H1 (cell line): ENCODE results near the gene AP3D1. TPM values are rescaled to one million over a fixed set of nuclear protein-coding genes. Genes with fewer than 3 reads are reported as not detected.

Source experiments
- CTCF ChIA-PET: fragments of 300-600 bp; sonication (Branson Sonifier 250); formaldehyde crosslinking; loops from one replicate; lab custom pipeline; 2021; ENCODE audit not compliant: partially characterized antibody; lab: Charles Lee
- POLR2A ChIA-PET: fragments of 300-600 bp; sonication (Branson Sonifier 250); formaldehyde crosslinking; loops from one replicate; lab custom pipeline; 2021; ENCODE audit warnings: inconsistent platforms; ENCODE audit not compliant: partially characterized antibody; lab: Charles Lee
- DNase-seq, 2 experiments: peaks; one replicate each; pipeline versions ENCODE4 v3.0.0 to v3.0.0-alpha.2; 2010 to 2022; ENCODE audit warnings: low spot score in 2 of 2, low read depth in 1 of 2, mixed read lengths in 1 of 2
- FAIRE-seq: peaks from 2 replicates; lab custom pipeline; 2011; peaks lifted over from hg19 to GRCh38; lab: Jason Lieb, UNC
- H2AFZ ChIP-seq: 2 replicates; pipeline ENCODE4 v1.8.1; 2012; ENCODE audit warnings: low read length, inconsistent platforms
- H2AK5ac ChIP-seq: 2 replicates; pipeline ENCODE4 v1.6.1; 2013; ENCODE audit warnings: low read depth, low read length
- H2BK120ac ChIP-seq: replicated peaks from 2 replicates; pipeline ENCODE3; 2013; ENCODE audit warnings: low read depth, low read length, inconsistent platforms
- H2BK12ac ChIP-seq: 2 replicates; pipeline ENCODE4 v1.6.1; 2013; ENCODE audit warnings: low read depth, low read length
- H2BK15ac ChIP-seq: 2 replicates; pipeline ENCODE4 v1.6.1; 2013; ENCODE audit warnings: low read length
- H2BK20ac ChIP-seq: 2 replicates; pipeline ENCODE4 v1.6.1; 2013; ENCODE audit warnings: low read length
- H2BK5ac ChIP-seq: 2 replicates; pipeline ENCODE4 v1.6.1; 2013; ENCODE audit warnings: low read depth, low read length
- H3K14ac ChIP-seq: 2 replicates; pipeline ENCODE4 v1.6.1; 2013; ENCODE audit warnings: inconsistent platforms; ENCODE audit not compliant: insufficient read length
- H3K18ac ChIP-seq: 2 replicates; pipeline ENCODE4 v1.6.1; 2013; ENCODE audit warnings: low read length; ENCODE audit errors: extremely low read depth
- H3K23ac ChIP-seq: 2 replicates; pipeline ENCODE4 v1.6.1; 2013; ENCODE audit warnings: inconsistent platforms; ENCODE audit not compliant: insufficient read length
- H3K23me2 ChIP-seq: 2 replicates; pipeline ENCODE4 v1.6.1; 2013; ENCODE audit warnings: low read depth, low read length
- H3K27ac ChIP-seq: 2 replicates; pipeline ENCODE4 v1.6.1; 2011; ENCODE audit warnings: low read depth, low read length, inconsistent platforms
- H3K27me3 ChIP-seq, 4 experiments: replicated peaks in 1 of 4; 1 replicate in 1 of 4; 2 replicates in 3 of 4; pipeline versions ENCODE4 v1.6.1 to v1.8.1; 2011 to 2013; ENCODE audit warnings: low read length in 3 of 4, mild to moderate bottlenecking in 3 of 4, inconsistent platforms in 2 of 4, mixed read lengths in 2 of 4, moderate library complexity in 1 of 4; ENCODE audit not compliant: control insufficient read depth in 3 of 4, insufficient read depth in 3 of 4; ENCODE audit errors: extremely low read depth in 1 of 4
- H3K36me3 ChIP-seq, 4 experiments: 2 replicates each; pipeline versions ENCODE4 v1.6.1 to v1.8.1; 2011 to 2013; ENCODE audit warnings: mild to moderate bottlenecking in 4 of 4, low read length in 3 of 4, moderate library complexity in 2 of 4, control low read depth in 1 of 4, inconsistent platforms in 1 of 4; ENCODE audit not compliant: insufficient read depth in 4 of 4, control insufficient read depth in 2 of 4
- H3K4ac ChIP-seq: replicated peaks from 2 replicates; pipeline ENCODE3; 2013; ENCODE audit warnings: low read length, low read depth, mixed read lengths, inconsistent platforms; ENCODE audit not compliant: insufficient read length
- H3K4me1 ChIP-seq, 4 experiments: replicated peaks in 1 of 4; 1 replicate in 1 of 4; 2 replicates in 3 of 4; pipeline versions ENCODE4 v1.6.1 to v1.8.1; 2011 to 2013; ENCODE audit warnings: low read length in 3 of 4, inconsistent platforms in 2 of 4, mixed read lengths in 1 of 4; ENCODE audit not compliant: insufficient read depth in 4 of 4, control insufficient read depth in 3 of 4
- H3K4me2 ChIP-seq, 2 experiments: 2 replicates each; pipeline versions ENCODE4 v1.6.1 to v1.8.1; 2011 to 2013; ENCODE audit warnings: low read depth in 2 of 2, low read length in 2 of 2, control low read depth in 1 of 2, inconsistent platforms in 1 of 2, mild to moderate bottlenecking in 1 of 2; ENCODE audit not compliant: insufficient read depth in 1 of 2
- H3K4me3 ChIP-seq, 4 experiments: fragments of 200-600, 300-600 bp in 1 of 4; sonication (generic), shearing (Covaris generic), sonication (Bioruptor Twin) in 1 of 4; 2 replicates each; pipeline versions ENCODE4 v1.5.1 to v1.8.1; 2011 to 2016; ENCODE audit warnings: low read length in 4 of 4, low read depth in 3 of 4, control low read depth in 2 of 4, inconsistent platforms in 2 of 4, mild to moderate bottlenecking in 2 of 4, mixed read lengths in 1 of 4, moderate library complexity in 1 of 4; ENCODE audit not compliant: insufficient read depth in 2 of 4; ENCODE audit errors: extremely low read depth in 1 of 4
- H3K56ac ChIP-seq: replicated peaks from 2 replicates; pipeline ENCODE3; 2013; ENCODE audit warnings: low read depth, mild to moderate bottlenecking, mixed read lengths, low read length, inconsistent platforms; ENCODE audit not compliant: insufficient read length
- H3K79me1 ChIP-seq: 2 replicates; pipeline ENCODE4 v1.6.1; 2013; ENCODE audit warnings: low read depth, low read length, control low read depth
- H3K79me2 ChIP-seq, 2 experiments: 2 replicates each; pipeline versions ENCODE4 v1.6.1 to v1.8.1; 2012 to 2013; ENCODE audit warnings: low read length in 2 of 2, mild to moderate bottlenecking in 2 of 2, inconsistent platforms in 1 of 2; ENCODE audit not compliant: insufficient read depth in 2 of 2, control insufficient read depth in 1 of 2
- H3K9ac ChIP-seq, 4 experiments: replicated peaks in 1 of 4; 1 replicate in 1 of 4; 2 replicates in 3 of 4; pipeline versions ENCODE4 v1.6.1 to v1.8.1; 2011 to 2013; ENCODE audit warnings: low read depth in 3 of 4, low read length in 3 of 4, control low read depth in 2 of 4, mild to moderate bottlenecking in 2 of 4, moderate library complexity in 2 of 4, inconsistent platforms in 1 of 4; ENCODE audit errors: extremely low read depth in 1 of 4
- H3K9me3 ChIP-seq, 2 experiments: 2 replicates each; pipeline versions ENCODE4 v1.6.1 to v1.8.1; 2012 to 2013; ENCODE audit warnings: mild to moderate bottlenecking in 2 of 2, moderate library complexity in 2 of 2, control low read depth in 1 of 2, inconsistent platforms in 1 of 2, low read depth in 1 of 2, low read length in 1 of 2, mixed read lengths in 1 of 2; ENCODE audit not compliant: insufficient read depth in 2 of 2
- H4K20me1 ChIP-seq, 2 experiments: replicated peaks in 1 of 2; 2 replicates each; pipeline versions ENCODE3 to v1.8.1; 2011 to 2013; ENCODE audit warnings: inconsistent platforms in 2 of 2, low read length in 2 of 2, mild to moderate bottlenecking in 1 of 2; ENCODE audit not compliant: insufficient read depth in 2 of 2, control insufficient read depth in 1 of 2
- H4K5ac ChIP-seq: 2 replicates; pipeline ENCODE4 v1.6.1; 2013; ENCODE audit warnings: low read length, low read depth, mixed read lengths, inconsistent platforms; ENCODE audit not compliant: insufficient read length
- H4K8ac ChIP-seq: 2 replicates; pipeline ENCODE4 v1.8.0; 2013; ENCODE audit warnings: mild to moderate bottlenecking, moderate library complexity, low read length, inconsistent platforms; ENCODE audit not compliant: insufficient read depth; ENCODE audit errors: extremely low read depth
- H4K91ac ChIP-seq: replicated peaks from 2 replicates; pipeline ENCODE3; 2013; ENCODE audit warnings: low read length, mixed read lengths, inconsistent platforms; ENCODE audit not compliant: insufficient read length
- E2F6 ChIP-seq: IDR thresholded peaks from 2 replicates; pipeline ENCODE4 v1.6.1; 2012; ENCODE audit warnings: inconsistent platforms
- GABPA ChIP-seq: IDR thresholded peaks from 2 replicates; pipeline ENCODE4 v1.6.1; 2011; ENCODE audit warnings: mild to moderate bottlenecking, low read length, moderate library complexity, borderline replicate concordance; ENCODE audit not compliant: insufficient read depth
- NANOG ChIP-seq: IDR thresholded peaks from 2 replicates; pipeline ENCODE4 v1.6.1; 2011; ENCODE audit warnings: low read length, low read depth, mild to moderate bottlenecking, inconsistent platforms; ENCODE audit not compliant: insufficient read depth, poor library complexity, severe bottlenecking
- NRF1 ChIP-seq: IDR thresholded peaks from 2 replicates; pipeline ENCODE4 v1.6.1; 2011; ENCODE audit warnings: mild to moderate bottlenecking, low read depth, low read length, improper control_type of control experiment
- SRF ChIP-seq: IDR thresholded peaks from 2 replicates; pipeline ENCODE4 v1.6.1; 2011; ENCODE audit warnings: mild to moderate bottlenecking, low read depth, low read length, moderate library complexity
- ZNF274 ChIP-seq: IDR thresholded peaks from 2 replicates; pipeline ENCODE4 v1.7.0; 2012; ENCODE audit warnings: low read length, borderline replicate concordance; ENCODE audit errors: extremely low read depth
- WGBS, 2 experiments: shearing (Covaris generic) in 1 of 2; methylation state at CpG; one replicate each; pipeline versions ENCODE4 v1.1.6 to v1.1.7; 2013 to 2015; ENCODE audit warnings: low lambda C conversion rate in 2 of 2, mixed read lengths in 2 of 2, inconsistent platforms in 1 of 2, low coverage in 1 of 2, missing lambda C conversion rate in 1 of 2; ENCODE audit not compliant: insufficient replicate concordance in 2 of 2, insufficient coverage in 1 of 2, insufficient read length in 1 of 2; ENCODE audit errors: extremely low coverage in 1 of 2, missing lambda C conversion rate in 1 of 2; 5-methylcytosine and 5-hydroxymethylcytosine counted together
- polyA plus RNA-seq, 7 experiments: library from polyadenylated mRNA; depleted of rRNA in 3 of 7; stranded (reverse) in 5 of 7; unstranded in 2 of 7; fragments of >200 nt in 5 of 7; fragments of 200-250 nt in 2 of 7; gene quantifications; 1 replicate in 5 of 7; 2 replicates in 1 of 7; 4 replicates in 1 of 7; pipeline versions ENCODE4 v1.2.1 to v1.2.3, GENCODE V29; 2011 to 2013; ENCODE audit warnings: missing spikeins in 2 of 7, mixed read lengths in 2 of 7
- total RNA-seq: library from RNA; stranded (reverse); fragmentation: NEBNext Ultra II Directional; extraction: Animal tissue kit (Norgen Biotek cat#: 25700); gene quantifications from 2 replicates; pipeline ENCODE4 v1.2.1, GENCODE V29; 2021
- TF ChIP-seq, protein P1 (sequence below): IDR thresholded peaks from 2 replicates; pipeline ENCODE4 v1.6.1; 2012; ENCODE audit warnings: inconsistent platforms
- TF ChIP-seq, protein P2 (sequence below): IDR thresholded peaks from 2 replicates; pipeline ENCODE4 v1.6.1; 2011; ENCODE audit warnings: low read depth, mild to moderate bottlenecking, low read length; ENCODE audit not compliant: insufficient read depth
- TF ChIP-seq, protein P3 (sequence below): IDR thresholded peaks from 2 replicates; pipeline ENCODE4 v1.6.1; 2011; ENCODE audit warnings: low read length, improper control_type of control experiment

AP3D1 gene
- total and polyA plus RNA-seq, 2 of the 8 experiments (the other 6 are each of a cell fraction or from before 2014, with no cell fraction given): 161 to 174 TPM

GRCh38 chr19:2127758-2128157 is 23.6 kb downstream of the AP3D1 start:
- no peaks in the 10 kb centered on the region for H3K23me2 ChIP-seq
- H2BK120ac ChIP-seq: no peak overlapping the region
- no peak overlapping the region for H2AK5ac ChIP-seq
- no peak overlapping the region for H2BK20ac ChIP-seq
- peaks cover 18 to 64% (median 42%) of the 10 kb centered on the region in 4 experiments; a peak in 7 of 8 replicates for H3K36me3 ChIP-seq
- H3K79me2 ChIP-seq: peaks cover 0 to 21% of the 10 kb centered on the region in 2 experiments; a peak in 2 of 4 replicates
- no peak for FAIRE-seq
- ChIA-PET POLR2A (interaction anchor here (0.8 to 1.2 kb wide), 5 partner anchors 8 to 76 kb away, joined by 3 read pairs; no protein-coding TSS in a partner anchor), CTCF (interaction anchor here (0.6 to 1.4 kb wide), 4 partner anchors 9 to 198 kb away, joined by 3 read pairs; no protein-coding TSS in a partner anchor)
- no peak overlapping the region for H3K4ac ChIP-seq
- no peaks in the 10 kb centered on the region for H3K9me3 ChIP-seq
- no peak overlapping the region for H3K9ac ChIP-seq
- no peak overlapping the region for H3K4me3 ChIP-seq
- DNase-seq: no peak
- no peak overlapping the region for H2BK5ac ChIP-seq
- no peak overlapping the region; the same call in 1 of the 2 replicates for H4K8ac ChIP-seq
- no peaks in the 10 kb centered on the region for H3K27me3 ChIP-seq
- no peak overlapping the region for H3K56ac ChIP-seq
- H3K14ac ChIP-seq: no peak overlapping the region
- H2AFZ ChIP-seq: no peak overlapping the region
- no peak overlapping the region for H3K4me2 ChIP-seq
- no peak overlapping the region for H4K5ac ChIP-seq
- 83% methylated on average over 19 of the region's 19 CpGs; no CpG with 5 or more reads in 1 of the 2 experiments for WGBS, 2 experiments
- no peak overlapping the region for H2BK15ac ChIP-seq
- no peak overlapping the region for H3K18ac ChIP-seq
- H2BK12ac ChIP-seq: no peak overlapping the region
- H4K20me1 ChIP-seq: peaks cover 19 to 45% of the 10 kb centered on the region in 2 experiments
- no peaks in the 10 kb centered on the region for H3K4me1 ChIP-seq
- H3K79me1 ChIP-seq: peaks cover 10% of the 10 kb centered on the region
- no peak overlapping the region for H3K27ac ChIP-seq
- no peak overlapping the region for H3K23ac ChIP-seq
- H4K91ac ChIP-seq: no peak overlapping the region
- no peak for TF ChIP-seq GABPA
- no peak for TF ChIP-seq NRF1
- TF ChIP-seq, protein P1, sequence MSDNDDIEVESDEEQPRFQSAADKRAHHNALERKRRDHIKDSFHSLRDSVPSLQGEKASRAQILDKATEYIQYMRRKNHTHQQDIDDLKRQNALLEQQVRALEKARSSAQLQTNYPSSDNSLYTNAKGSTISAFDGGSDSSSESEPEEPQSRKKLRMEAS: no peak
- no peak for TF ChIP-seq ZNF274
- TF ChIP-seq NANOG: no peak
- no peak for TF ChIP-seq SRF
- TF ChIP-seq, protein P2, sequence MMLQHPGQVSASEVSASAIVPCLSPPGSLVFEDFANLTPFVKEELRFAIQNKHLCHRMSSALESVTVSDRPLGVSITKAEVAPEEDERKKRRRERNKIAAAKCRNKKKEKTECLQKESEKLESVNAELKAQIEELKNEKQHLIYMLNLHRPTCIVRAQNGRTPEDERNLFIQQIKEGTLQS: no peak
- TF ChIP-seq E2F6: no peak
- TF ChIP-seq, protein P3, sequence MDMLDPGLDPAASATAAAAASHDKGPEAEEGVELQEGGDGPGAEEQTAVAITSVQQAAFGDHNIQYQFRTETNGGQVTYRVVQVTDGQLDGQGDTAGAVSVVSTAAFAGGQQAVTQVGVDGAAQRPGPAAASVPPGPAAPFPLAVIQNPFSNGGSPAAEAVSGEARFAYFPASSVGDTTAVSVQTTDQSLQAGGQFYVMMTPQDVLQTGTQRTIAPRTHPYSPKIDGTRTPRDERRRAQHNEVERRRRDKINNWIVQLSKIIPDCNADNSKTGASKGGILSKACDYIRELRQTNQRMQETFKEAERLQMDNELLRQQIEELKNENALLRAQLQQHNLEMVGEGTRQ: no peak
